H9 (cell line): ENCODE results near the gene NAA15. TPM values are rescaled to one million over a fixed set of nuclear protein-coding genes. Genes with fewer than 3 reads are reported as not detected.

Experiments
- DNase-seq: peaks from one replicate; pipeline ENCODE4 v3.0.0-alpha.2; 2017
- H2AFZ ChIP-seq: one replicate; pipeline ENCODE4 v1.6.1; 2013; ENCODE audit warnings: mild to moderate bottlenecking, low read length, control low read depth, moderate library complexity
- H2AK5ac ChIP-seq: 2 replicates; pipeline ENCODE4 v1.6.1; 2013; ENCODE audit warnings: low read length, control low read depth, mixed read lengths; ENCODE audit not compliant: insufficient read length
- H2BK120ac ChIP-seq: one replicate; pipeline ENCODE4 v1.6.1; 2013; ENCODE audit warnings: low read depth, mild to moderate bottlenecking, low read length, control low read depth, inconsistent platforms; ENCODE audit not compliant: poor library complexity, severe bottlenecking
- H2BK12ac ChIP-seq: 2 replicates; pipeline ENCODE4 v1.6.1; 2013; ENCODE audit warnings: low read length, control low read depth, mixed read lengths, low read depth; ENCODE audit not compliant: insufficient read length
- H2BK15ac ChIP-seq: 2 replicates; pipeline ENCODE4 v1.6.1; 2013; ENCODE audit warnings: low read depth, low read length, control low read depth
- H2BK20ac ChIP-seq: one replicate; pipeline ENCODE4 v1.6.1; 2013; ENCODE audit warnings: low read depth, mild to moderate bottlenecking, low read length, control low read depth, inconsistent platforms; ENCODE audit not compliant: poor library complexity, severe bottlenecking
- H2BK5ac ChIP-seq: 2 replicates; pipeline ENCODE4 v1.6.1; 2013; ENCODE audit warnings: low read length, control low read depth, mixed read lengths; ENCODE audit not compliant: insufficient read length
- H3K14ac ChIP-seq: 2 replicates; pipeline ENCODE4 v1.6.1; 2013; ENCODE audit warnings: low read length, control low read depth; ENCODE audit not compliant: insufficient read depth
- H3K18ac ChIP-seq: 2 replicates; pipeline ENCODE4 v1.6.1; 2013; ENCODE audit warnings: low read depth, mild to moderate bottlenecking, mixed read lengths, low read length, control low read depth; ENCODE audit not compliant: insufficient read length
- H3K23ac ChIP-seq: 2 replicates; pipeline ENCODE4 v1.6.1; 2013; ENCODE audit warnings: low read length, control low read depth, mixed read lengths, low read depth; ENCODE audit not compliant: insufficient read length
- H3K23me2 ChIP-seq: 2 replicates; pipeline ENCODE4 v1.6.1; 2013; ENCODE audit warnings: low read depth, mild to moderate bottlenecking, mixed read lengths, low read length, control low read depth; ENCODE audit not compliant: insufficient read length, poor library complexity, severe bottlenecking
- H3K27ac ChIP-seq: 2 replicates; pipeline ENCODE4 v1.5.1; 2013; ENCODE audit warnings: low read length, control low read depth, mixed read lengths, low read depth; ENCODE audit not compliant: insufficient read length
- H3K27me3 ChIP-seq: 2 replicates; pipeline ENCODE4 v1.6.1; 2013; ENCODE audit warnings: low read length, control low read depth, inconsistent platforms; ENCODE audit not compliant: insufficient read depth
- H3K4ac ChIP-seq: 2 replicates; pipeline ENCODE4 v1.6.1; 2013; ENCODE audit warnings: low read depth, mild to moderate bottlenecking, control low read depth, inconsistent platforms, low read length, moderate library complexity
- H3K4me1 ChIP-seq: 2 replicates; pipeline ENCODE4 v1.6.1; 2013; ENCODE audit warnings: low read length, control low read depth, inconsistent platforms; ENCODE audit not compliant: insufficient read depth
- H3K4me2 ChIP-seq: 2 replicates; pipeline ENCODE4 v1.6.1; 2013; ENCODE audit warnings: low read length, control low read depth, mixed read lengths; ENCODE audit not compliant: insufficient read length, insufficient read depth
- H3K56ac ChIP-seq: 2 replicates; pipeline ENCODE4 v1.6.1; 2013; ENCODE audit warnings: low read depth, mild to moderate bottlenecking, mixed read lengths, low read length, control low read depth; ENCODE audit not compliant: insufficient read length
- H3K79me1 ChIP-seq: 2 replicates; pipeline ENCODE4 v1.6.1; 2013; ENCODE audit warnings: low read depth, mild to moderate bottlenecking, moderate library complexity, low read length, control low read depth, inconsistent platforms; ENCODE audit not compliant: insufficient read depth, poor library complexity, severe bottlenecking
- H3K79me2 ChIP-seq: 2 replicates; pipeline ENCODE4 v1.6.1; 2013; ENCODE audit warnings: low read length, control low read depth, inconsistent platforms; ENCODE audit not compliant: insufficient read depth
- H3K9ac ChIP-seq: 2 replicates; pipeline ENCODE4 v1.6.1; 2013; ENCODE audit warnings: low read length, control low read depth, mixed read lengths; ENCODE audit not compliant: insufficient read length; ENCODE audit errors: extremely low read depth
- H3K9me3 ChIP-seq: one replicate; pipeline ENCODE4 v1.6.1; 2013; ENCODE audit warnings: low read depth, low read length, inconsistent platforms; ENCODE audit not compliant: control insufficient read depth
- H3T11ph ChIP-seq: one replicate; pipeline ENCODE4 v1.6.1; 2013; ENCODE audit warnings: mild to moderate bottlenecking, low read length, control low read depth, inconsistent platforms
- H4K20me1 ChIP-seq: one replicate; pipeline ENCODE4 v1.6.1; 2013; ENCODE audit not compliant: control insufficient read depth, insufficient read length, insufficient read depth
- H4K5ac ChIP-seq: 2 replicates; pipeline ENCODE4 v1.6.1; 2013; ENCODE audit warnings: low read depth, mild to moderate bottlenecking, mixed read lengths, low read length, control low read depth; ENCODE audit not compliant: insufficient read length
- H4K8ac ChIP-seq: replicated peaks from 2 replicates; pipeline ENCODE4 v1.6.1; 2013; ENCODE audit warnings: low read length, control low read depth, mixed read lengths, low read depth; ENCODE audit not compliant: insufficient read length
- H4K91ac ChIP-seq: 2 replicates; pipeline ENCODE4 v1.6.1; 2013; ENCODE audit warnings: low read depth, mild to moderate bottlenecking, moderate library complexity, mixed read lengths, low read length, control low read depth; ENCODE audit not compliant: insufficient read length
- H3K27ac Mint-ChIP-seq, 3 experiments: 2 replicates in 2 of 3; 3 replicates in 1 of 3; pipeline ENCODE4 v1.8.0; 2020 to 2021; ENCODE audit warnings: mixed read lengths in 3 of 3, mild to moderate bottlenecking in 1 of 3, moderate library complexity in 1 of 3
- H3K27me3 Mint-ChIP-seq: 2 replicates; pipeline ENCODE4 v1.8.0; 2021; ENCODE audit warnings: low read depth, mild to moderate bottlenecking, moderate library complexity, mixed read lengths
- H3K36me3 Mint-ChIP-seq, 3 experiments: 2 replicates in 2 of 3; 3 replicates in 1 of 3; pipeline ENCODE4 v1.8.0; 2020 to 2021; ENCODE audit warnings: low read depth in 3 of 3, mixed read lengths in 3 of 3; ENCODE audit not compliant: insufficient read depth in 1 of 3
- H3K4me1 Mint-ChIP-seq, 2 experiments: 2 replicates each; pipeline ENCODE4 v1.8.0; 2020; ENCODE audit warnings: mixed read lengths in 2 of 2
- H3K4me3 Mint-ChIP-seq, 2 experiments: 2 replicates in 1 of 2; 3 replicates in 1 of 2; pipeline ENCODE4 v1.8.0; 2020 to 2021; ENCODE audit warnings: mild to moderate bottlenecking in 2 of 2, mixed read lengths in 2 of 2, moderate library complexity in 1 of 2
- H3K9me3 Mint-ChIP-seq, 2 experiments: 2 replicates in 1 of 2; 3 replicates in 1 of 2; pipeline ENCODE4 v1.8.0; 2020; ENCODE audit warnings: mild to moderate bottlenecking in 2 of 2, mixed read lengths in 2 of 2, moderate library complexity in 1 of 2
- CTCF ChIP-seq: fragments of 200-600 bp; sonication (generic); conservative IDR thresholded peaks from 3 replicates; pipeline ENCODE4 v1.8.0; 2021; ENCODE audit warnings: antibody characterized with exemption, mild to moderate bottlenecking
- WGBS: extraction: QIAGEN DNeasy Blood & Tissue Kit; methylation state at CpG from one replicate; pipeline ENCODE4 v1.1.7; 2013; ENCODE audit warnings: missing lambda C conversion rate, low lambda C conversion rate, mixed read lengths; ENCODE audit not compliant: insufficient read length; ENCODE audit errors: extremely low coverage; 5-methylcytosine and 5-hydroxymethylcytosine counted together
- total RNA-seq: library from RNA; stranded (reverse); gene quantifications from 2 replicates; pipeline ENCODE4 v1.2.1, GENCODE V29; 2021

NAA15 gene
- total RNA-seq, 1 experiment from 2014 or later, result 115 TPM

GRCh38 chr4:139300431-139301112 lies 733 bp upstream of the NAA15 start:
- H2BK120ac ChIP-seq, result no peak overlapping the region
- peaks cover 28 to 31% (median 31%) of the 10 kb centered on the region in 3 experiments for H3K36me3 Mint-ChIP-seq
- no peak overlapping the region for H2BK15ac ChIP-seq
- H3K23ac ChIP-seq, result no peak overlapping the region
- peak overlapping the region; percentile 81 for H3K4me2 ChIP-seq
- no peak overlapping the region for H4K8ac ChIP-seq
- no peak overlapping the region for H2AK5ac ChIP-seq
- peak overlapping the region; percentile 97 to 100 for H3K4me3 Mint-ChIP-seq
- no peak overlapping the region for H3K4ac ChIP-seq
- H3K9me3 ChIP-seq, result no peaks in the 10 kb centered on the region
- H3K14ac ChIP-seq, result no peak overlapping the region
- H2BK12ac ChIP-seq, result no peak overlapping the region
- no peak overlapping the region for H3K56ac ChIP-seq
- H3K27me3 Mint-ChIP-seq, result no peaks in the 10 kb centered on the region
- H3K23me2 ChIP-seq, result peaks cover 3% of the 10 kb centered on the region
- no peak for DNase-seq
- peaks cover 15 to 17% of the 10 kb centered on the region in 2 experiments for H3K9me3 Mint-ChIP-seq
- H2BK5ac ChIP-seq, result peak overlapping the region; percentile 14
- no peaks in the 10 kb centered on the region for H3K27me3 ChIP-seq
- H3K18ac ChIP-seq, result peak overlapping the region; percentile 48
- H4K91ac ChIP-seq, result no peak overlapping the region
- H3K27ac ChIP-seq, result peak overlapping the region; percentile 76
- peak overlapping the region; percentile 95 for H2AFZ ChIP-seq
- H4K20me1 ChIP-seq, result no peaks in the 10 kb centered on the region
- H3K79me1 ChIP-seq, result no peaks in the 10 kb centered on the region
- H3K79me2 ChIP-seq, result peaks cover 35% of the 10 kb centered on the region
- H4K5ac ChIP-seq, result no peak overlapping the region
- peak overlapping the region; percentile 91 for H3K9ac ChIP-seq
- WGBS, result no CpG with 5 or more reads among the region's 16 CpGs
- H3T11ph ChIP-seq, result no peak overlapping the region
- peaks cover 25 to 31% of the 10 kb centered on the region in 2 experiments for H3K4me1 Mint-ChIP-seq
- no peak overlapping the region for H2BK20ac ChIP-seq
- no peak for TF ChIP-seq CTCF
- peak overlapping the region; percentile 96 to 99 (median 98) for H3K27ac Mint-ChIP-seq
- H3K4me1 ChIP-seq, result peaks cover 2% of the 10 kb centered on the region; the same call in 1 of the 2 replicates
